HL-60 (cell line): ENCODE measurements around the gene B3GALT4.

Experiments used
- GABPA ChIP-seq: IDR thresholded peaks from 2 replicates; pipeline ENCODE4 v1.6.1; 2012; ENCODE audit warnings: low read depth
- TF ChIP-seq, protein P1 (sequence below): IDR thresholded peaks from one replicate; pipeline ENCODE4 v1.5.1; 2011; ENCODE audit warnings: low read length, control low read depth, inconsistent platforms; ENCODE audit not compliant: insufficient read depth

DNA sequence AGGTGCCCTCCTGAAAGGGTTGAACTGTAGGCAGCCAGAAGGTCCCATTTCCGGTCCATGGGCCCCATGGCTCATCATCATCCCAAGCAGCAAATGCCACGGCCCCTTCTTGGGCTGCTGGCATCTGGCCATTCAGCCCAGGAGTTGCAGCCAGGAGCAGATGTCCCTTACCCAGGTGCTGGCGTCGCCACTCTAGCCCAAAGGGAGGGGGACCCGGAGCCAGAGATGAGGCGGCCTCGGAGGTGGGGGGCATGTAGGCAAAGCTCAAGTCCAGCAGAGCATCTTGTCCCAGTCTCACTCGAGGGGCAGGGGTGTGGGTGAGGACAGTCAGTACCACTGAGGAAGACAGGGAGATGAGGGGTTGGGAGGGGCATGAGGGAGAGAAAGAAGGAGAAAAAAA is 28.1 kb downstream of the B3GALT4 start:
- TF ChIP-seq, protein P1, sequence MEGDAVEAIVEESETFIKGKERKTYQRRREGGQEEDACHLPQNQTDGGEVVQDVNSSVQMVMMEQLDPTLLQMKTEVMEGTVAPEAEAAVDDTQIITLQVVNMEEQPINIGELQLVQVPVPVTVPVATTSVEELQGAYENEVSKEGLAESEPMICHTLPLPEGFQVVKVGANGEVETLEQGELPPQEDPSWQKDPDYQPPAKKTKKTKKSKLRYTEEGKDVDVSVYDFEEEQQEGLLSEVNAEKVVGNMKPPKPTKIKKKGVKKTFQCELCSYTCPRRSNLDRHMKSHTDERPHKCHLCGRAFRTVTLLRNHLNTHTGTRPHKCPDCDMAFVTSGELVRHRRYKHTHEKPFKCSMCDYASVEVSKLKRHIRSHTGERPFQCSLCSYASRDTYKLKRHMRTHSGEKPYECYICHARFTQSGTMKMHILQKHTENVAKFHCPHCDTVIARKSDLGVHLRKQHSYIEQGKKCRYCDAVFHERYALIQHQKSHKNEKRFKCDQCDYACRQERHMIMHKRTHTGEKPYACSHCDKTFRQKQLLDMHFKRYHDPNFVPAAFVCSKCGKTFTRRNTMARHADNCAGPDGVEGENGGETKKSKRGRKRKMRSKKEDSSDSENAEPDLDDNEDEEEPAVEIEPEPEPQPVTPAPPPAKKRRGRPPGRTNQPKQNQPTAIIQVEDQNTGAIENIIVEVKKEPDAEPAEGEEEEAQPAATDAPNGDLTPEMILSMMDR = no peak
- no peak for TF ChIP-seq GABPA
